ENCODE data around the gene SNED1.

The SNED1 gene

DNA sequence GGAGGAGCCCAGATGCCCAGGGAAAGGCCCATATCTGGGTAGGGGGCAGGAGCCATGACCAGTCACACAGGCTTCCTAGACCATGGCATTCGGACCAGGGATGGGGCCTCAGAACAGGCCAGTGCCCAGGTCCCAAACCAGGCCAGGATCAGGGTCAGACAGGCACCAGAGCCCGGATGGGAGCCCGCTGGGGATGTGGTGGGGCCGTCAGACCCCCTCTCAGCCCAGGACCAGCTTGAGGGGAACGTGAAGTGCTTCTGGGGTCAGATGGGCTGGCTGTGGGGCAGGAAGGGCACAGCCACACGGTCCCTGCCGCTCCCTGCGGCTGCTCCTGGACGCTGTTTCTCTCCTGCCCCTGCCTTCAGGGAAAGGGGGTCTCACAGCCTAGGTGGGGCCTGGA, 39.1 kb downstream of the SNED1 start:
- no peak for TF ChIP-seq CTCF (IDR thresholded peaks at IDR 0.05; ENCODE audit: control extremely low read depth, extremely low read depth, low read depth, missing control alignments)
- ChIA-PET POLR2A (no interaction called here), CTCF (no interaction called here)
- DNase-seq (ENCODE audit: extremely low spot score) = peak; percentile 12

DNA sequence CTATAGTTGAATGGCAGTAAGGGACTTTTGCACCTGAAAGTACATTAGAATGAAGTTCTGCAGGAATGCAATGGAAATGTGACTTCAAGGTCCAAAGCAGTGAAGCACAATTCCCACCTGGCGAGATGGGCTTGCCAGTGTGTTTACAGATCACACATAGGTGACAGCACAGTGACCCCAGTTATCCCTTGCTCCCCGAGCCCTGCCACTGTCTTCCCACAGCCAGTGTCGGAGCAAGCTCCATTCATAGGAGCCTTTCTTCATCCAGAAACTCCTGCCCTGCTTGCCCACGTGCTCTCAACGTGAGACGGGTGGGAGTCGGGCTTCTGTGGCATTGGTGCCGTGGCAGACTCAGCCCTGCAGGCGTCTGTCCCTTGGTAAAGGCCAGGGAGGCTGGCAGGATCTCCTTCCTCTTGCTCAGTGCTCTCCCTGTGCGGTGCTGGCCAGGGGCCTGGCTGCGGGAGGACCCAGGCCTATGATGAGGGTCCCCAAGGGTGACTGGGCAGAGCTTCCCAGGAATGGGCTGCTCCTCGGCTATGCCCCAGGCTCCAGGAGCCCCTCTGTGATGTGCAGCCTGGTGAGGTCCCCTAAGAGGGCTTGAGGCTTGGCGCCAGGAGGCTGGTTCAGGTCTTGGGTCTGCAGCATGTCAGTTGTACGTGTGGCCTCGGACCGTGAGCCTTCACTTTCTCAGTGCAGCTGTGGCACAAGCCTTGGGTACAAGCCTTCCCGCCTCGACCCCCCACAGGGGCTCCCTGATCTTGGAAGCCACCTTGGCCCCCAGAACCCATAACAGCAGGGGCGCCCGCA, 40.2 kb downstream of the SNED1 start:
- CTCF ChIA-PET = no interaction called here
- POLR2A ChIA-PET = no interaction called here

DNA sequence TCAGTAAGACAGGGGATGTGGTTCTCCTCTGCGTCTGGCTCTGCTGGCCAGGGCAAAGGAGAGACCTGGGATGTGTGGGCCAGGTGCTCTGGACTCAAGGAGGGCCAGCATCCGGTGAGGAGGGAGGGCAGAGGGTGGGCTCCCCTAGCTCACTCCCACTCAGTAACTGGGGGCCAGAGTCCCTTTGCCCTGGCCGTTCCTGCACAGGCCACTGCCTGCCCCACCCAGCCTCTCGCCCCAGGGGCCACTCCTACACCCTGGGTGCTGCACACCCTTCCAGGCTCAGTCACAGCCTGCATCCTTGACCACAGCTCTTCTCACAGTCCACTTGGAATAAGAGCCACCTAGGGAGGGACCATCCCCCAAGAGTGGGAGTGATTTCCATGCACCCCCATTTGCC, 41.0 kb downstream of the SNED1 start:
- TF ChIP-seq CTCF (IDR thresholded peaks at IDR 0.05; ENCODE audit: control extremely low read depth, extremely low read depth, low read depth, missing control alignments) = no peak
- CTCF ChIA-PET = no interaction called here
- POLR2A ChIA-PET = no interaction called here
- DNase-seq (ENCODE audit: extremely low spot score) = peak; percentile 15

More for the DNA sequence above, 40.2 kb downstream of the SNED1 start:
- no peak for TF ChIP-seq CTCF (IDR thresholded peaks at IDR 0.05; ENCODE audit: control extremely low read depth, extremely low read depth, low read depth, missing control alignments)
- no peak for DNase-seq (ENCODE audit: extremely low spot score)

DNA sequence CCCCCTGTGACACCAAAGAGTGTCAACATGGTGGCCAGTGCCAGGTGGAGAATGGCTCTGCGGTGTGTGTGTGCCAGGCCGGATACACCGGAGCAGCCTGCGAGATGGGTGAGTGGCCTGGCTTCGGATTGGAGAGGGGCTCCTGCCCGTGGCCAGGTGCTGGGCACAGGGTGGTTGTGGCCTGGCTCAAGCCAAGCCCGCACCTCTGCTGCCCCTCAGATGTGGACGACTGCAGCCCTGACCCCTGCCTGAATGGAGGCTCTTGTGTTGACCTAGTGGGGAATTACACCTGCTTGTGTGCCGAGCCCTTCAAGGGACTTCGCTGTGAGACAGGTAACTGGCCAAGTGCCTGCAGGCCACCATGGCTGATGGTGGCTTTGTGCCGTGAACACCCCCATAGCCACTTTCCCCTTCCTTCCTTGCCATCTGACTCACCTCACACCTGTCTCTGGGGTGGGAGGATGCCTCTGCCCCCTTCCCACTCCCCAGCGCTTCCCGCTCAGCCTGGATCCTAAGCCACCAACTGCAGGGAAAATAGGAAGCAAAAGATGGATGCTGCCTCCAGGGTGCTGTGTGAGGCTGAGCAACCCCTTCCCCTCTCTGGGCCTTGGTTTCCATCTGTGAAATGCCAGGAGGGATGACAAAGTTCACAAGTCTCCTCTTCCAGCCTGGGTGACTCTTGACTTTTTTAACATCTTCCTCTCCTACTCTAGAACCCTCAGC, 41.8 kb downstream of the SNED1 start:
- ChIA-PET CTCF (no interaction called here), POLR2A (no interaction called here)
- TF ChIP-seq CTCF (IDR thresholded peaks at IDR 0.05; ENCODE audit: control extremely low read depth, extremely low read depth, low read depth, missing control alignments) = no peak
- DNase-seq (ENCODE audit: extremely low spot score) = no peak

DNA sequence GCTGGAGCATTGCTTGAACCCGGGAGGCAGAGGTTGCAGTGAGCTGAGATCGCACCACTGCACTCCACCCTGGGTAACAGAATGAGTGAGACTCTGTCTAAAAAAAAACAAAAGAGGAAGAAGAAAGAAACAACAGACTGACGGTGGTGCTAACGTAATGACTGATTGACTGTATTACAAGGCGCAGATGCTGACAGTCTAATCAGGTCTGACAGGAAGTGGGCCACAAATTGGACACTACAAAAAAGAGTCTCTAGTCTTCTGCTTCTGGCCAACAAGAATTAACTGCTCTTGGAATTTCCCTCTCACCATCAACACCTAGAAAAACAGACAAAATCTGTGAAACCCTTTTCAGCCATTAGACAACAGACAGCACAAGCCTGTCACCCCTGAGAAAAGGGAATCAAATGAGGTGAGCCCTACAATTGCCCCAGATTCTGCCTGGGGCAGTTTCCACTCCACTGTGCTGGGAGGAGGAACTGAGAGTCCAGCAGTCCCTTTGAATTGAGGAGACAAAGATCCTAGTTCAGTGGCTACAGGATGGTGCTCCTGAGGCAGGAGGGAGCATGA, 43.3 kb downstream of the SNED1 start:
- POLR2A ChIA-PET = no interaction called here

More for the DNA sequence above, 43.3 kb downstream of the SNED1 start:
- CTCF ChIA-PET = no interaction called here
- TF ChIP-seq CTCF (IDR thresholded peaks at IDR 0.05; ENCODE audit: control extremely low read depth, extremely low read depth, low read depth, missing control alignments) = no peak
- DNase-seq (ENCODE audit: extremely low spot score) = peak; percentile 74
